Activated B cell treated with CpG ODN at 0.5 μM for 24 hours (primary cell): ENCODE measurements around the gene SLC43A1. TPM values are rescaled to one million over a fixed set of nuclear protein-coding genes. Genes with fewer than 3 reads are reported as not detected.

Experiments
- ATAC-seq: fragments of 200-7000 bp; cut with Tn5 transposase; one replicate; pipeline ENCODE4 v1.10.0; 2021; ENCODE audit warnings: low read depth, mild to moderate bottlenecking, moderate library complexity
- CTCF ChIA-PET: fragments of 350-600 bp; sonication (Branson Sonifier 250); formaldehyde crosslinking; loops from one replicate; lab custom pipeline; 2021; ENCODE audit warnings: antibody characterized with exemption; lab: Charles Lee
- POLR2A ChIA-PET: fragments of 350-600 bp; sonication (Branson Sonifier 250); formaldehyde crosslinking; loops from one replicate; lab custom pipeline; 2021; ENCODE audit warnings: antibody characterized with exemption; lab: Charles Lee
- DNase-seq: peaks from one replicate; pipeline ENCODE4 v3.0.0; 2022
- H3K27ac Mint-ChIP-seq: one replicate; pipeline ENCODE4 v1.8.0; 2020; ENCODE audit warnings: mixed read lengths
- H3K27me3 Mint-ChIP-seq: one replicate; pipeline ENCODE4 v1.8.0; 2021; ENCODE audit warnings: mixed read lengths
- H3K36me3 Mint-ChIP-seq: one replicate; pipeline ENCODE4 v1.8.0; 2021; ENCODE audit warnings: low read depth, mixed read lengths
- H3K4me1 Mint-ChIP-seq: one replicate; pipeline ENCODE4 v1.8.0; 2021; ENCODE audit warnings: mixed read lengths
- H3K4me3 Mint-ChIP-seq: one replicate; pipeline ENCODE4 v1.8.0; 2020; ENCODE audit warnings: mild to moderate bottlenecking, mixed read lengths
- H3K9me3 Mint-ChIP-seq: one replicate; pipeline ENCODE4 v1.8.0; 2020; ENCODE audit warnings: mixed read lengths
- intact Hi-C: fragments of 100-400 bp; cut with micrococcal nuclease; formaldehyde crosslinking; loops from one replicate; pipeline ENCODE4 v1.15.1; 2024
- total RNA-seq: library from RNA; stranded (reverse); gene quantifications from 2 replicates; pipeline ENCODE4 v1.2.3, GENCODE V29; 2022
- TF ChIP-seq, protein P1 (sequence below): fragments of 200-600 bp; IDR thresholded peaks from one replicate; pipeline ENCODE4 v1.8.0; 2022; ENCODE audit warnings: antibody characterized with exemption, mild to moderate bottlenecking

Gene SLC43A1
- total RNA-seq, 1 donor from 2014 or later = 12.8 TPM

DNA sequence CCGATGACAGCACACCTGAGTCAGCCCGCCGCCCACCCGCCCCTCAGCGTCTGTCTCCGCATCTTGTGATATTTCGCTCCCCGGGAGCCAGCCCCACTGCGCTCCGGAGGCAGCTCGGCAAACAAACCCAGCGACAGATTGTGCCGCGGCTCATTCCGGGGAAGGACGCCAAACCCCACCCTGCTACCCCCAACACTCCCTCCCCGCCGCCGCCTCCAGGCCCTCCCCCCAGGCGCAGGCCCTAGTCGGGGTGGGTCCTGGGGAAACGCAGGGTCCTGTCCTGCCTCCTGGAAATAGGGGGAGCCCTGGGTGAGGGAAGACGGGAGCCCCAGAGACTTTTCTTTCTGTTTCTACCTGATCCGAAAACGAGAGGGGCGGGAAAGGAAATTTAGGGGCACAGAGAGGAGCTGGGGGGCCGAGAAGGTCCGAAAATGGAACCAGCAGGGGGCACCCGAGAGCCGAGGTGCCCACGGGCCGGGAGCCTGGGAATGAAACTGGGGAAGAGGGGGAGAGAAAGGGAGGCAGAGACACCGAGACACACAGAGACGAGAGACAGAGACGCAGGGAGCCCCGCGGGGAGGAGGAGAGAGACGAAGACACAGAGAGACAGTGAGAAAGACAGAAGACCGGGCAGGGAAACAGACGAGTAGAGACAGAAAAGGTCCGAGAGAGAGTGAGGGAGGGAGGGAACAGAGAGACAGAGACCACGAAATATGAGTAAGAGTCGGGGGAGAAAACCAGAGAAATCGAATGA is 56.9 kb downstream of the SLC43A1 start:
- H3K36me3 Mint-ChIP-seq = no peaks in the 10 kb centered on the region
- DNase-seq (peak; percentile 63), ATAC-seq (peak; percentile 16)
- H3K27ac Mint-ChIP-seq = peak overlapping the region; percentile 63
- TF ChIP-seq, protein P1, sequence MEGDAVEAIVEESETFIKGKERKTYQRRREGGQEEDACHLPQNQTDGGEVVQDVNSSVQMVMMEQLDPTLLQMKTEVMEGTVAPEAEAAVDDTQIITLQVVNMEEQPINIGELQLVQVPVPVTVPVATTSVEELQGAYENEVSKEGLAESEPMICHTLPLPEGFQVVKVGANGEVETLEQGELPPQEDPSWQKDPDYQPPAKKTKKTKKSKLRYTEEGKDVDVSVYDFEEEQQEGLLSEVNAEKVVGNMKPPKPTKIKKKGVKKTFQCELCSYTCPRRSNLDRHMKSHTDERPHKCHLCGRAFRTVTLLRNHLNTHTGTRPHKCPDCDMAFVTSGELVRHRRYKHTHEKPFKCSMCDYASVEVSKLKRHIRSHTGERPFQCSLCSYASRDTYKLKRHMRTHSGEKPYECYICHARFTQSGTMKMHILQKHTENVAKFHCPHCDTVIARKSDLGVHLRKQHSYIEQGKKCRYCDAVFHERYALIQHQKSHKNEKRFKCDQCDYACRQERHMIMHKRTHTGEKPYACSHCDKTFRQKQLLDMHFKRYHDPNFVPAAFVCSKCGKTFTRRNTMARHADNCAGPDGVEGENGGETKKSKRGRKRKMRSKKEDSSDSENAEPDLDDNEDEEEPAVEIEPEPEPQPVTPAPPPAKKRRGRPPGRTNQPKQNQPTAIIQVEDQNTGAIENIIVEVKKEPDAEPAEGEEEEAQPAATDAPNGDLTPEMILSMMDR = peak; percentile 76
- ChIA-PET POLR2A (interaction anchor here (0.6 to 2.7 kb wide), 10 partner anchors 19 to 1110 kb away, joined by 3 to 22 read pairs (median 6); partner anchors contain the start of genes SLC43A1 and TIMM10), CTCF (interaction anchor here (0.6 to 7.2 kb wide), 31 partner anchors 11 to 341 kb away, joined by 3 to 224 read pairs (median 5); partner anchors contain the start of genes SLC43A1 and TIMM10)
- no peaks in the 10 kb centered on the region for H3K9me3 Mint-ChIP-seq
- peaks cover 23% of the 10 kb centered on the region for H3K27me3 Mint-ChIP-seq
- H3K4me1 Mint-ChIP-seq = peaks cover 28% of the 10 kb centered on the region
- H3K4me3 Mint-ChIP-seq = peak overlapping the region; percentile 84
- intact Hi-C loops = no loop called here

DNA sequence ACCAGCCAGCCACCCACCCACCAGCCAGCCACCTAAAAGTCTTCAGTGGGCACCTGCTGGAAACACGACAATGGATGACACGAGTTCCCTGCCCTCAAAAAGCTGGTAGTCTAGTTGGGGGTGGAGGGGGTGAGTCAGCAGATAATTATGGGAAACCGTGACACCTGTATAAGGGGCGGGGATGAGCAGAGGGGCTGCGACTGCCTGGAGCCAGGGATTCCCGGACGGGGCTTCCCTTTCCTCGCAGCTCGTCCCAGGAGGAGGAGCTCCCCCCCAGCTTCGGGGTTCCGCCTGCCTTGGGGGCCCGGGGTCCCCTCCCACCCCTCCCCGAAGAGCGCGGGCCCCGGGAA is 57.5 kb downstream of the SLC43A1 start:
- Mint-ChIP-seq H3K4me3 (peak overlapping the region; percentile 70), H3K27ac (no peak overlapping the region), H3K4me1 (peaks cover 28% of the 10 kb centered on the region), H3K9me3 (no peaks in the 10 kb centered on the region), H3K27me3 (peaks cover 28% of the 10 kb centered on the region), H3K36me3 (no peaks in the 10 kb centered on the region)
- ChIA-PET POLR2A (interaction anchor here (0.6 to 2.7 kb wide), 13 partner anchors 19 to 1110 kb away, joined by 3 to 22 read pairs (median 4); partner anchors contain the start of genes SLC43A1 and TIMM10), CTCF (interaction anchor here (0.6 to 7.2 kb wide), 39 partner anchors 12 to 342 kb away, joined by 3 to 224 read pairs (median 6); partner anchors contain the start of genes SLC43A1, SMTNL1, TIMM10 and UBE2L6)
- DNase-seq (no peak), ATAC-seq (no peak)
- intact Hi-C loops = no loop called here
- TF ChIP-seq, protein P1 = no peak

DNA sequence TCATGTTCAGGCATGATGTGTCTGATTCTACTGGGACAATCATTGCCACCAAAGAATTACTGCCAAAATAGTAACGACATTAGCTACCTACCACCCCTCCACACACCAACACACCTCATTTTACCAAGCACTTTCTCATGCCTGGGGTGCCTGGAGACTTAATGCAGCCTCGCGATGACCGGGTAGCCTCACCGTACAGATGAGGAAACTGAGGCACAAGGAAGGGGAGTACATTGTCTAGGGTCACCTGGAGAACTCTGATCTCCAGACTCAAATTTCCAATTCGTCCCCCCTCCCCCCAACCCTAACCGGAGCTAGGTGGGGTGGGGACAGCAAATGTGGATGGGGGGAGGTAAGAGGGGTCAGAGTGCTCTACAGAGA is 57.9 kb downstream of the SLC43A1 start:
- POLR2A ChIA-PET = interaction anchor here (0.6 to 2.7 kb wide), 14 partner anchors 20 to 1111 kb away, joined by 3 to 22 read pairs (median 4); partner anchors contain the start of gene TIMM10
- peak overlapping the region; percentile 70 for H3K4me3 Mint-ChIP-seq
- H3K27ac Mint-ChIP-seq = no peak overlapping the region
- ATAC-seq = peak; percentile 29
- peaks cover 28% of the 10 kb centered on the region for H3K4me1 Mint-ChIP-seq
- no peaks in the 10 kb centered on the region for H3K36me3 Mint-ChIP-seq
- no peak for DNase-seq
- peaks cover 28% of the 10 kb centered on the region for H3K27me3 Mint-ChIP-seq
- TF ChIP-seq, protein P1 = no peak
- CTCF ChIA-PET = interaction anchor here (0.6 to 7.2 kb wide), 35 partner anchors 12 to 342 kb away, joined by 3 to 224 read pairs (median 7); partner anchors contain the start of genes MED19, SLC43A1, SMTNL1 and TIMM10
- H3K9me3 Mint-ChIP-seq = no peaks in the 10 kb centered on the region
- intact Hi-C loops = loop anchor here (1.0 kb wide), 10 partner anchors 19 to 184 kb away; partner anchors contain the start of gene SLC43A3

DNA sequence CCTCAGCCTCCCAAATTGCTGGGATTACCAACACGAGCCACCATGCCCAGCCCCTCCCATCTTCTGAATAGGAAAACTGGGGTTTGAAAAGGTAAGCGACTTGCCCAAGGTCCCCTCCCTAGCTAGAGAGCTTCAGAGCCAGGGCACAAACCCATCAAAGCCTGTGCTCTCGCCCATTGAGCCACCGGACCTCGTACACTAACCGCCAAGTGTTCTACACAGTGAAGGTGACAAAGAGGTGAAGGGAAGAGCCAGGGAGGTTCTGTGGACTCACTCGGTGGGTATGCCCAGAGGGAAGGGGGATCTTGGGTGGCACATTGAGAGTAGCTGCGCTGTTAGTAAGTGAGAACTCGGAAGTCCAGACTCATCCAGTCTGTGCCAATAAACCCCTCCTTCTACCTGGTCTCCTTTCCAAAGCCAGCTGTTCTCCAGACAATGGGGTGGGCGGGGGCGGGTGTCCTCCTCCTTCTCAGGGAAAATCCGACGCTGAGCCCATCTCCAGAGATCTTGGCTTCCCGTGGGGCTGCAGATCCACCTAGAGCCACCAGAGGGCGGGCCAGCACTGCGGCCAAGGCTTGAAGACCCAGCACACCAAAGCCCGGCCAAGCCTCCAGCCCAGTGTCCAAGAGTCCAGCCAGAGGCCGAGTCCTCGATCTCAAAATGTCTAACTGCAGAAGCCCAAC is 58.4 kb downstream of the SLC43A1 start:
- CTCF ChIA-PET = interaction anchor here (0.8 to 7.2 kb wide), 33 partner anchors 12 to 343 kb away, joined by 3 to 224 read pairs (median 7); partner anchors contain the start of genes MED19, SLC43A1, SMTNL1 and TIMM10
- peaks cover 28% of the 10 kb centered on the region for H3K4me1 Mint-ChIP-seq
- H3K27ac Mint-ChIP-seq = no peak overlapping the region
- H3K36me3 Mint-ChIP-seq = no peaks in the 10 kb centered on the region
- ATAC-seq (peak; percentile 76), DNase-seq (peak; percentile 76)
- peaks cover 28% of the 10 kb centered on the region for H3K27me3 Mint-ChIP-seq
- intact Hi-C loops = loop anchor here (1.0 kb wide), 10 partner anchors 19 to 184 kb away; partner anchors contain the start of gene SLC43A3
- no peaks in the 10 kb centered on the region for H3K9me3 Mint-ChIP-seq
- TF ChIP-seq, protein P1 = peak; percentile 93
- H3K4me3 Mint-ChIP-seq = peak overlapping the region; percentile 70
- POLR2A ChIA-PET = interaction anchor here (0.6 to 2.7 kb wide), 14 partner anchors 20 to 1111 kb away, joined by 3 to 22 read pairs (median 4); partner anchors contain the start of genes PRG3 and TIMM10
